SU-DHL-6 (cell line): ENCODE results near the gene HNRNPL.
"Not testable (repeated sequence)": the region's sequence is repeated elsewhere in the genome, so short reads cannot be mapped to it uniquely, and the experiment has no call there.

Source experiments
- H2AFZ ChIP-seq: fragments of 200-600 bp; sonication (generic); 2 replicates; pipeline ENCODE4 v1.6.1; 2014; ENCODE audit warnings: low read depth, mild to moderate bottlenecking, moderate library complexity, mixed read lengths, antibody characterized with exemption, low read length; ENCODE audit not compliant: severe bottlenecking
- H3F3A ChIP-seq: fragments of 200-600 bp; shearing (Covaris generic); 2 replicates; pipeline ENCODE4 v1.6.0; 2016; ENCODE audit warnings: antibody characterized with exemption, mild to moderate bottlenecking; ENCODE audit not compliant: insufficient read depth
- H3K27ac ChIP-seq: fragments of 200-600 bp; sonication (generic); 2 replicates; pipeline ENCODE4 v1.5.1; 2016; ENCODE audit warnings: low read depth, mild to moderate bottlenecking, low read length, moderate library complexity, mixed read lengths
- H3K27me3 ChIP-seq: fragments of 200-600 bp; sonication (generic), shearing (Covaris generic); 2 replicates; pipeline ENCODE4 v1.6.0; 2014; ENCODE audit warnings: mild to moderate bottlenecking, low read length
- H3K36me3 ChIP-seq: fragments of 200-600 bp; sonication (generic); 2 replicates; pipeline ENCODE4 v1.6.1; 2014; ENCODE audit warnings: mild to moderate bottlenecking, low read length, mixed read lengths
- H3K4me2 ChIP-seq: fragments of 300-600, 200-600 bp; shearing (Covaris generic), sonication (generic); 2 replicates; pipeline ENCODE4 v1.6.0; 2014; ENCODE audit warnings: low read length, low read depth, mild to moderate bottlenecking; ENCODE audit not compliant: poor library complexity, severe bottlenecking
- H3K4me3 ChIP-seq: fragments of 200-600 bp; sonication (generic); 2 replicates; pipeline ENCODE4 v1.5.1; 2014; ENCODE audit warnings: antibody characterized with exemption, low read length, mild to moderate bottlenecking, mixed read lengths; ENCODE audit not compliant: insufficient read depth, poor library complexity, severe bottlenecking
- H3K79me2 ChIP-seq: fragments of 200-600 bp; sonication (generic); 2 replicates; pipeline ENCODE4 v1.6.1; 2014; ENCODE audit warnings: mild to moderate bottlenecking, low read length, moderate library complexity; ENCODE audit not compliant: insufficient read depth
- H3K9ac ChIP-seq: fragments of 200-600 bp; sonication (generic); 2 replicates; pipeline ENCODE4 v1.7.0; 2014; ENCODE audit warnings: mild to moderate bottlenecking, low read length
- H3K9me2 ChIP-seq: fragments of 200-600 bp; sonication (generic); replicated peaks from 2 replicates; pipeline ENCODE4 v1.6.1; 2014; ENCODE audit warnings: low read length; ENCODE audit not compliant: insufficient read depth
- H3K9me3 ChIP-seq: fragments of 200-600 bp; sonication (generic); 2 replicates; pipeline ENCODE4 v1.6.1; 2014; ENCODE audit warnings: low read length, mixed read lengths; ENCODE audit not compliant: insufficient read depth
- H4K20me1 ChIP-seq: fragments of 200-600 bp; sonication (generic); 2 replicates; pipeline ENCODE4 v1.6.1; 2014; ENCODE audit warnings: low read depth, mild to moderate bottlenecking, antibody characterized with exemption, low read length, moderate library complexity, mixed read lengths
- EZH2phosphoT487 ChIP-seq: fragments of 200-600 bp; sonication (generic), shearing (Covaris generic); conservative IDR thresholded peaks from 2 replicates; pipeline ENCODE4 v1.6.1; 2018; ENCODE audit warnings: mild to moderate bottlenecking, antibody characterized with exemption, low read length, moderate library complexity, mixed read lengths
- TF ChIP-seq, protein P1 (sequence below): fragments of 200-600 bp; sonication (generic); IDR thresholded peaks from one replicate; pipeline ENCODE4 v1.5.1; 2017; ENCODE audit warnings: antibody characterized with exemption, mild to moderate bottlenecking, low read length, moderate library complexity; ENCODE audit not compliant: insufficient read depth, poor library complexity, severe bottlenecking

Gene HNRNPL

DNA sequence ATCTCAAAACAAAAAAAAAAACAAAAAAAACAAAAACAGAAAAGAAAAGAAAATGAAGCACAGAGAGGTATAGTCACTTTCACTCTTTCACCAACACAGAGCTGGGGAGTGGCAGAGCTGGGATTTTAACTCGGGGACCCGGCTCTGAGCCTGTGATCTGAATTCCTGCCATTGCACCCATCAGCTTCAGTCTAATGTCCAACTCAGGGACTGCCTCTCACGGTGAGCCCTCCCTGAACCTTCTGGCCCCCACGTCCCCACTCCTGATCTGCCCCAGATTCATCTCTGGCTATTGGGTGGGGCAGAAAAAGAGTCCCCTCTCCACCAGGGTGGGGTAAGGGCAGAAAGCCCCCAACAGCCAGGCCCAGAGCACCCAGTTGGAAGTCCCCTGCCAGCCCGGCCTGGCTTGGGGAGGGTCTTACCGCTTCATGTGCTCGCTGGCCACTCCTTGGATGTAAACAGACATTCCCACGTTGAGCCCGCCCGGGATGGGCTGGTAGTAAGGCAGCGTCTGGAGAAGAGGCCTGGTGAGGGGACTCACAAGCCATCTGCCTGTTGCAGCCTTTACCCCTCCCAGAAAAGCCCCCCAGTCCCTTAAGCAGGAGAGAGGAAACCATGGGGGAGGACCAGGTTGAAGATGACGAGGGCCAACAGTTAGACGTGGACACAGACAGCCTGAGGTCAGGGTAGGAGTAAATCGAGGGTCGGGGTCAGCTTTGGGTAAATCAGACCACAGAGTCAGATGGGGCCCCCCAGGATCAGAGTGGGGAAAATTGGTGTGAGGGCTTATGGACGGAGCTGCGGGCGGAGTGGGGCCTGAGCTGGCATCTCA is 37.6 kb downstream of the HNRNPL start:
- H3K79me2 ChIP-seq: no peaks in the 10 kb centered on the region
- H3K27ac ChIP-seq: no peak overlapping the region
- no peaks in the 10 kb centered on the region for H4K20me1 ChIP-seq
- H3K9me2 ChIP-seq: no peaks in the 10 kb centered on the region
- no peaks in the 10 kb centered on the region for H3K9me3 ChIP-seq
- no peaks in the 10 kb centered on the region for H3K27me3 ChIP-seq
- no peak overlapping the region for H3K4me3 ChIP-seq
- H3K4me2 ChIP-seq: no peak overlapping the region
- no peak overlapping the region for H2AFZ ChIP-seq
- TF ChIP-seq, protein P1, sequence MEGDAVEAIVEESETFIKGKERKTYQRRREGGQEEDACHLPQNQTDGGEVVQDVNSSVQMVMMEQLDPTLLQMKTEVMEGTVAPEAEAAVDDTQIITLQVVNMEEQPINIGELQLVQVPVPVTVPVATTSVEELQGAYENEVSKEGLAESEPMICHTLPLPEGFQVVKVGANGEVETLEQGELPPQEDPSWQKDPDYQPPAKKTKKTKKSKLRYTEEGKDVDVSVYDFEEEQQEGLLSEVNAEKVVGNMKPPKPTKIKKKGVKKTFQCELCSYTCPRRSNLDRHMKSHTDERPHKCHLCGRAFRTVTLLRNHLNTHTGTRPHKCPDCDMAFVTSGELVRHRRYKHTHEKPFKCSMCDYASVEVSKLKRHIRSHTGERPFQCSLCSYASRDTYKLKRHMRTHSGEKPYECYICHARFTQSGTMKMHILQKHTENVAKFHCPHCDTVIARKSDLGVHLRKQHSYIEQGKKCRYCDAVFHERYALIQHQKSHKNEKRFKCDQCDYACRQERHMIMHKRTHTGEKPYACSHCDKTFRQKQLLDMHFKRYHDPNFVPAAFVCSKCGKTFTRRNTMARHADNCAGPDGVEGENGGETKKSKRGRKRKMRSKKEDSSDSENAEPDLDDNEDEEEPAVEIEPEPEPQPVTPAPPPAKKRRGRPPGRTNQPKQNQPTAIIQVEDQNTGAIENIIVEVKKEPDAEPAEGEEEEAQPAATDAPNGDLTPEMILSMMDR: no peak
- no peak for TF ChIP-seq EZH2phosphoT487
- no peaks in the 10 kb centered on the region for H3F3A ChIP-seq
- no peak overlapping the region for H3K9ac ChIP-seq
- no peaks in the 10 kb centered on the region for H3K36me3 ChIP-seq

DNA sequence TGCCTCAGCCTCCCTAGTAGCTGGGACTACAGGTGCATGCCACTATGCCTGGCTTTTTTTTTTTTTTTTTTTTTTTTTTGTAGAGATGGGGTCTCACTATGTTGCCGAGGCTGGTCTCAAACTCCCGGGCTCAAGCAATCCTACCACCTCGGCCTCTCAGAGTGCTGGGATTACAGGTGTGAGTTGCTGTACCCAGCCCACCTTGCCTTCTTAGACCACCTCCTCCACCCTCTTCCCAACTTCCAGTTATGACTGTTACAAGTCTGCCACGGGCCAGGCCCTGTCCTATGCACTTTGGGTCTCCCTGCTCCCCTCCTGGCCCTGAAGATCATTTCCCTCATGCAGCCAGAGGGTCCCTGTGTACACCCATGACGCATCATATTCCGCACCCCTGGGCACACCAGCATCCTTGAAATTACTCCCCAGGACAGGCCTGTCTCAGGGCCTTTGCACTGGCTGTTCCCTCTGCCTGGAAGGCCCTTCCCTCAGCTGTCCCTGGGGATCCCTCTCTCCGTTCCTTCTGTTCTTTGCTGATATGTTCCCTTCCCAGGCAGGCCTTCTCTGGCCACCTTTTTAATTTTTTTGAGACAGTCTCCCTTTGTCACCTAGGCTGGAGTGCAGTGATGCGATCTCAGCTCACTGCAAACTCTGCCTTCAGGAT is 40.1 kb downstream of the HNRNPL start:
- no peaks in the 10 kb centered on the region for H3K9me3 ChIP-seq
- no peaks in the 10 kb centered on the region for H3K9me2 ChIP-seq
- no peak overlapping the region for H2AFZ ChIP-seq
- H3K36me3 ChIP-seq: no peaks in the 10 kb centered on the region
- no peaks in the 10 kb centered on the region for H3F3A ChIP-seq
- no peak overlapping the region for H3K27ac ChIP-seq
- H3K9ac ChIP-seq: no peak overlapping the region
- no peak overlapping the region for H3K4me2 ChIP-seq
- no peaks in the 10 kb centered on the region for H4K20me1 ChIP-seq
- no peaks in the 10 kb centered on the region for H3K79me2 ChIP-seq
- TF ChIP-seq, protein P1: no peak
- no peak for TF ChIP-seq EZH2phosphoT487
- no peaks in the 10 kb centered on the region for H3K27me3 ChIP-seq
- no peak overlapping the region for H3K4me3 ChIP-seq

DNA sequence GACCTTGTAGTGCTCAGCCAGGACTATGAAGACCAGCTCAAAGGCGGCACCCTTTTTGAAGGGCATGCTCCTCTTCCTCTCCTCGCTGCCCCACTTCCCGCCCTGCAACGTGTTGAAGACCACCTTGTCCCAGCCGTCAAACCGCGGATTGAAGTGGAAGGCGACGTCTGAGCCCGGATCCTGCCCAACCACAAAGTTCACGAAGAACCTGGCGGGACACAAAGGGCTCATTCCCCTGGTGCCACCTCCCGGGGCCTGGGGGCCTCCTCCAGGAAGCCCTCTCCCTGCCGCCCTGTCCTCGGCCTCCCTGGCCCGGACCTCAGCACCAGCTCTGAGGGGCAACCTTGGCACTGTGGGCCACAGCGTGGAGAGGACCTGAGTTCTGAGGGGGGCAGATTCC is 41.0 kb downstream of the HNRNPL start:
- H3K9ac ChIP-seq: no peak overlapping the region
- H3K36me3 ChIP-seq: no peaks in the 10 kb centered on the region
- H3K79me2 ChIP-seq: no peaks in the 10 kb centered on the region
- H3K4me2 ChIP-seq: no peak overlapping the region
- H3K27ac ChIP-seq: no peak overlapping the region
- TF ChIP-seq, protein P1: no peak
- TF ChIP-seq EZH2phosphoT487: no peak
- H3K4me3 ChIP-seq: no peak overlapping the region
- no peaks in the 10 kb centered on the region for H4K20me1 ChIP-seq
- no peaks in the 10 kb centered on the region for H3K9me3 ChIP-seq
- H3K9me2 ChIP-seq: no peaks in the 10 kb centered on the region
- no peaks in the 10 kb centered on the region for H3F3A ChIP-seq
- no peaks in the 10 kb centered on the region for H3K27me3 ChIP-seq
- H2AFZ ChIP-seq: no peak overlapping the region

DNA sequence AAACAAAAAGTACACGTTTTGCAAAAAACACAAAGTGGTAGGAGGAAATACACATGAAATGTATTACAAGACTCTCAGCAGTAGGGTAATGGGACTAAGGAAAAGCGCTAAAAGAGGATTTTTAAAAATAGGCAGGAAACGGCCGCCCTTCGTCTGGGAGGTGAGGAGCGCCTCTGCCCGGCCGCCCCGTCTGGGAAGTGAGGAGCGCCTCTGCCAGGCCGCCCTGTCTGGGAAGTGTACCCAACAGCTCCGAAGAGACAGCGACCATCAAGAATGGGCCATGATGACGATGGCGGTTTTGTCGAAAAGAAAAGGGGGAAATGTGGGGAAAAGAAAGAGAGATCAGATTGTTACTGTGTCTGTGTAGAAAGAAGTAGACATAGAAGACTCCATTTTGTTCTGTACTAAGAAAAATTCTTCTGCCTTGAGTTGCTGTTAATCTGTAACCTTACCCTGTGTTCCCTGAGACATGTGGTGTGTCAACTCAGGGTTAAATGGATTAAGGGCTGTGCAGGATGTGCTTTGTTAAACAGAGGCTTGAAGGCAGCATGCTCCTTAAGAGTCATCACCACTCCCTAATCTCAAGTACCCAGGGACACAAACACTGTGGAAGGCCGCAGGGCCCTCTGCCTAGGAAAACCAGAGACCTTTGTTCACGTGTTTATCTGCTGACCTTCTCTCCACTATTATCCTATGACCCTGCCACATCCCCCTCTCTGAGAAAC is 42.2 kb downstream of the HNRNPL start:
- not testable (repeated sequence) for H3F3A ChIP-seq, H3K27me3 ChIP-seq, H3K9me2 ChIP-seq, H3K4me3 ChIP-seq, H3K36me3 ChIP-seq, H3K79me2 ChIP-seq, H2AFZ ChIP-seq, H3K27ac ChIP-seq, H3K4me2 ChIP-seq, H4K20me1 ChIP-seq, H3K9ac ChIP-seq, H3K9me3 ChIP-seq
